GM12801 (cell line): ENCODE results near the gene FOXK2.

Source experiments
- CTCF ChIP-seq: IDR thresholded peaks from one replicate; pipeline ENCODE4 v1.5.1; 2011; ENCODE audit warnings: control low read depth; ENCODE audit not compliant: insufficient read length; ENCODE audit errors: extremely low read depth

FOXK2 gene

GRCh38 chr17:82568997-82569393 lies 49.5 kb downstream of the FOXK2 start:
- no peak for TF ChIP-seq CTCF

- TF ChIP-seq CTCF: no peak
These were observed 50.1 kb downstream of the FOXK2 start for GRCh38 chr17:82569621-82570020.

- no peak for TF ChIP-seq CTCF
These were observed 50.7 kb downstream of the FOXK2 start for GRCh38 chr17:82570277-82570676.

GRCh38 chr17:82571855-82572254 lies 52.3 kb downstream of the FOXK2 start:
- no peak for TF ChIP-seq CTCF

GRCh38 chr17:82574041-82574440 lies 54.5 kb downstream of the FOXK2 start:
- no peak for TF ChIP-seq CTCF

- no peak for TF ChIP-seq CTCF
These were observed 57.8 kb downstream of the FOXK2 start for GRCh38 chr17:82577300-82577699.

GRCh38 chr17:82582213-82582612 lies 62.7 kb downstream of the FOXK2 start:
- TF ChIP-seq CTCF: no peak

GRCh38 chr17:82582709-82583108 lies 63.2 kb downstream of the FOXK2 start:
- TF ChIP-seq CTCF: no peak
